ENCODE results near the gene ENDOU.

- TF ChIP-seq CTCF (IDR thresholded peaks at IDR 0.05) (no peak), POLR2A (IDR thresholded peaks at IDR 0.05) (no peak), EP300 (IDR thresholded peaks at IDR 0.05) (no peak), POLR2AphosphoS5 (IDR thresholded peaks at IDR 0.05) (no peak)
Measured at GRCh38 chr12:47717046-47717442, 8.2 kb downstream of the ENDOU start.

All from gastroesophageal sphincter (tissue), 3 donors.